Small intestine (tissue), 7 donors: ENCODE results near the gene BRINP3. TPM values are rescaled to one million over a fixed set of nuclear protein-coding genes. Genes with fewer than 3 reads are reported as not detected.

Experiments
- DNase-seq, 2 donors: peaks; one replicate each; pipeline versions ENCODE4 v3.0.0 to v3.0.0-alpha.2; 2013
- FAIRE-seq: peaks from 2 replicates; lab custom pipeline; 2012; peaks lifted over from hg19 to GRCh38; lab: Jason Lieb, UNC
- H3K27ac ChIP-seq, 3 donors: one replicate each; pipeline ENCODE4 v1.5.1; 2013; ENCODE audit warnings: low read length in 2 of 3, mild to moderate bottlenecking in 2 of 3, control low read depth in 1 of 3, inconsistent platforms in 1 of 3, low read depth in 1 of 3, moderate library complexity in 1 of 3
- H3K27me3 ChIP-seq, 3 donors: one replicate each; pipeline ENCODE4 v1.6.1; 2013; ENCODE audit warnings: low read length in 3 of 3, inconsistent platforms in 1 of 3; ENCODE audit not compliant: control insufficient read depth in 3 of 3, insufficient read depth in 3 of 3
- H3K36me3 ChIP-seq, 3 donors: one replicate each; pipeline ENCODE4 v1.6.1; 2013; ENCODE audit warnings: low read length in 3 of 3, inconsistent platforms in 1 of 3, low read depth in 1 of 3, mild to moderate bottlenecking in 1 of 3, moderate library complexity in 1 of 3; ENCODE audit not compliant: control insufficient read depth in 3 of 3, insufficient read depth in 2 of 3
- H3K4me1 ChIP-seq, 3 donors: one replicate each; pipeline ENCODE4 v1.6.1; 2013; ENCODE audit warnings: low read length in 2 of 3, inconsistent platforms in 1 of 3, low read depth in 1 of 3, mild to moderate bottlenecking in 1 of 3, moderate library complexity in 1 of 3; ENCODE audit not compliant: control insufficient read depth in 3 of 3, insufficient read depth in 2 of 3
- H3K4me3 ChIP-seq, 3 donors: one replicate each; pipeline ENCODE4 v1.5.1; 2013; ENCODE audit warnings: low read length in 3 of 3, control low read depth in 1 of 3, inconsistent platforms in 1 of 3, low read depth in 1 of 3, mild to moderate bottlenecking in 1 of 3, moderate library complexity in 1 of 3
- H3K9me3 ChIP-seq, 2 donors: one replicate each; pipeline ENCODE4 v1.6.1; 2013; ENCODE audit warnings: low read depth in 1 of 2, low read length in 1 of 2; ENCODE audit not compliant: control insufficient read depth in 2 of 2, insufficient read depth in 1 of 2
- WGBS, 3 donors: extraction: QIAGEN DNeasy Blood & Tissue Kit; methylation state at CpG; one replicate each; pipeline ENCODE4 v1.1.7; 2013; 5-methylcytosine and 5-hydroxymethylcytosine counted together
- polyA plus RNA-seq, 4 donors: library from polyadenylated mRNA; stranded (reverse) in 3 of 4; unstranded in 1 of 4; fragments of 200-250 nt in 3 of 4; fragments of 120-200 nt in 1 of 4; gene quantifications; one replicate each; pipeline versions ENCODE4 v1.2.1 to v1.2.3, GENCODE V29; 2013
- donor health status: healthy with polysubstance abuse.
- donor health status: control.
- donor health status: control.
- donor health status: Bipolar disorder and iron deficiency.
- donor health status: healthy.

The BRINP3 gene
- polyA plus RNA-seq, 4 donors: 2.7 to 61.2 (median 7.8) TPM

- Histone ChIP-seq H3K27ac (no peak overlapping the region), H3K9me3 (peaks cover 0 to 10% of the 10 kb centered on the region in 2 donors), H3K4me3 (no peak overlapping the region), H3K27me3 (no peaks in the 10 kb centered on the region), H3K36me3 (peaks cover 0 to 10% (median 0%) of the 10 kb centered on the region in 3 donors), H3K4me1 (no peaks in the 10 kb centered on the region)
- DNase-seq: peak in 1 of 2 donors; percentile 14
- 60 to 68% (median 68%) methylated on average over 5 of the region's 5 CpGs for WGBS, 3 donors
- no peak for FAIRE-seq
Measured at GRCh38 chr1:190102757-190103326, 374.8 kb downstream of the BRINP3 start.

GRCh38 chr1:190101756-190102155 is 375.9 kb downstream of the BRINP3 start:
- Histone ChIP-seq H3K4me3 (no peak overlapping the region), H3K27ac (no peak overlapping the region), H3K36me3 (peaks cover 0 to 10% (median 0%) of the 10 kb centered on the region in 3 donors), H3K9me3 (peaks cover 0 to 10% of the 10 kb centered on the region in 2 donors), H3K4me1 (no peaks in the 10 kb centered on the region), H3K27me3 (no peaks in the 10 kb centered on the region)
- WGBS, 3 donors: 86 to 98% (median 86%) methylated on average over 3 of the region's 3 CpGs
- FAIRE-seq (no peak), DNase-seq (no peak)

- H3K36me3 ChIP-seq: peaks cover 0 to 10% (median 0%) of the 10 kb centered on the region in 3 donors
- no peaks in the 10 kb centered on the region for H3K27me3 ChIP-seq
- no peaks in the 10 kb centered on the region for H3K4me1 ChIP-seq
- FAIRE-seq (no peak), DNase-seq (no peak)
- WGBS, 3 donors: 91 to 95% (median 93%) methylated on average over 22 of the region's 22 CpGs
- no peak overlapping the region for H3K27ac ChIP-seq
- H3K4me3 ChIP-seq: no peak overlapping the region
- H3K9me3 ChIP-seq: peaks cover 0 to 10% of the 10 kb centered on the region in 2 donors
Measured at GRCh38 chr1:190098756-190099155, 378.9 kb downstream of the BRINP3 start.

GRCh38 chr1:190098107-190098506 is 379.6 kb downstream of the BRINP3 start:
- Histone ChIP-seq H3K4me1 (no peaks in the 10 kb centered on the region), H3K27me3 (no peaks in the 10 kb centered on the region), H3K9me3 (peaks cover 0 to 10% of the 10 kb centered on the region in 2 donors), H3K4me3 (no peak overlapping the region), H3K27ac (no peak overlapping the region), H3K36me3 (peaks cover 0 to 10% (median 0%) of the 10 kb centered on the region in 3 donors)
- WGBS, 3 donors: 82 to 88% (median 86%) methylated on average over 7 of the region's 7 CpGs
- FAIRE-seq (no peak), DNase-seq (no peak)

- no peak overlapping the region for H3K4me3 ChIP-seq
- peak overlapping the region in 1 of 3 donors; percentile 66 for H3K27ac ChIP-seq
- FAIRE-seq (no peak), DNase-seq (peak; percentile 18 to 67)
- H3K4me1 ChIP-seq: no peaks in the 10 kb centered on the region
- H3K9me3 ChIP-seq: peaks cover 0 to 10% of the 10 kb centered on the region in 2 donors
- H3K36me3 ChIP-seq: peaks cover 0 to 10% (median 0%) of the 10 kb centered on the region in 3 donors
- WGBS, 3 donors: 88 to 93% (median 91%) methylated on average over 1 of the region's 1 CpG
- H3K27me3 ChIP-seq: no peaks in the 10 kb centered on the region
Measured at GRCh38 chr1:190095596-190095995, 382.1 kb downstream of the BRINP3 start.

GRCh38 chr1:190084552-190084951 is 393.1 kb downstream of the BRINP3 start:
- H3K27me3 ChIP-seq: no peaks in the 10 kb centered on the region
- no peaks in the 10 kb centered on the region for H3K9me3 ChIP-seq
- H3K4me1 ChIP-seq: no peaks in the 10 kb centered on the region
- H3K4me3 ChIP-seq: no peak overlapping the region
- no peak overlapping the region for H3K27ac ChIP-seq
- no peaks in the 10 kb centered on the region for H3K36me3 ChIP-seq
- WGBS, 3 donors: 66 to 81% (median 76%) methylated on average over 8 of the region's 8 CpGs
- DNase-seq: no peak
- no peak for FAIRE-seq

- no peaks in the 10 kb centered on the region for H3K27me3 ChIP-seq
- no peaks in the 10 kb centered on the region for H3K4me1 ChIP-seq
- WGBS, 3 donors: 71 to 90% (median 86%) methylated on average over 2 of the region's 2 CpGs
- no peaks in the 10 kb centered on the region for H3K36me3 ChIP-seq
- H3K4me3 ChIP-seq: no peak overlapping the region
- H3K9me3 ChIP-seq: no peaks in the 10 kb centered on the region
- DNase-seq (no peak), FAIRE-seq (no peak)
- H3K27ac ChIP-seq: no peak overlapping the region
Measured at GRCh38 chr1:190068304-190068703, 409.4 kb downstream of the BRINP3 start.

- DNase-seq: peak in 1 of 2 donors; percentile 50
- no peak for FAIRE-seq
- WGBS, 3 donors: 10 to 58% (median 32%) methylated on average over 3 of the region's 3 CpGs
Measured at GRCh38 chr1:190067592-190067991, 410.1 kb downstream of the BRINP3 start.

GRCh38 chr1:190066011-190066410 is 411.7 kb downstream of the BRINP3 start:
- no peaks in the 10 kb centered on the region for H3K4me1 ChIP-seq
- H3K9me3 ChIP-seq: no peaks in the 10 kb centered on the region
- 91 to 95% (median 93%) methylated on average over 2 of the region's 2 CpGs for WGBS, 3 donors
- H3K36me3 ChIP-seq: no peaks in the 10 kb centered on the region
- H3K27me3 ChIP-seq: no peaks in the 10 kb centered on the region
- no peak overlapping the region for H3K4me3 ChIP-seq
- no peak overlapping the region for H3K27ac ChIP-seq
- FAIRE-seq: no peak
- no peak for DNase-seq

More at GRCh38 chr1:190067592-190067991, 410.1 kb downstream of the BRINP3 start:
- Histone ChIP-seq H3K9me3 (no peaks in the 10 kb centered on the region), H3K4me1 (no peaks in the 10 kb centered on the region), H3K27me3 (no peaks in the 10 kb centered on the region), H3K4me3 (no peak overlapping the region), H3K36me3 (no peaks in the 10 kb centered on the region), H3K27ac (no peak overlapping the region)
